ENCODE results near the gene PTPRF.
A peak's percentile ranks its signal among the peaks of the same experiment; 100 is the strongest.
"Not testable (repeated sequence)": the region's sequence is repeated elsewhere in the genome, so short reads cannot be mapped to it uniquely, and the experiment has no call there.

The PTPRF gene

DNA sequence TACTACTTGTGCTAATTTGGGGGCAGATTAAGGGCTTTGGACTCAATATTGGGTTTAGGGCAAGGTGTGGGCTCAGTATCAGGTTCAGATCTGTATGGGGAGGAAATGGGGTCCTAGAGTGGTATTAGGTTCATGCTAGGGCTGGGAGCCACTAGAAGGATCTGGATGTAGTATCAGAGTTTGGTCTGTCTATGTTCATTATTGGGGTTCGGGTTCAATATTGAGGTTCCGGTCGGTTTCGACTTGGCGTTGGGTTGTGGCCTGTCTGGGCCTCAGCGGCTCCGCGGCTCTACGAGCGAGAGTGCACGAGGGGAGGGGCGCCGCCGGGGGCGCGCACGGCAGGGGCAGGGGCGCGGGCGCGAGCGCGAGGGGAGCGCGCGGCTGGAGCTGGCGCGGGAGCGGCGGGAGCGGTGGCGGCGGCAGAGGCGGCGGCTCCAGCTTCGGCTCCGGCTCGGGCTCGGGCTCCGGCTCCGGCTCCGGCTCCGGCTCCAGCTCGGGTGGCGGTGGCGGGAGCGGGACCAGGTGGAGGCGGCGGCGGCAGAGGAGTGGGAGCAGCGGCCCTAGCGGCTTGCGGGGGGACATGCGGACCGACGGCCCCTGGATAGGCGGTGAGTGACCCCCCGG, at the start of gene PTPRF:
Gene PTPRF, plus strand, starts transcription at position 401 of the 624 bp plus-strand sequence. CDS start 14,193 bp downstream, outside the sequence.
- peak; percentile 25 for DNase-seq

- no peak for DNase-seq
Measured at GRCh38 chr1:43481491-43481890, 49.2 kb upstream of the PTPRF start.

GRCh38 chr1:43482215-43482614, 48.5 kb upstream of the PTPRF start:
- no peak for DNase-seq

DNA sequence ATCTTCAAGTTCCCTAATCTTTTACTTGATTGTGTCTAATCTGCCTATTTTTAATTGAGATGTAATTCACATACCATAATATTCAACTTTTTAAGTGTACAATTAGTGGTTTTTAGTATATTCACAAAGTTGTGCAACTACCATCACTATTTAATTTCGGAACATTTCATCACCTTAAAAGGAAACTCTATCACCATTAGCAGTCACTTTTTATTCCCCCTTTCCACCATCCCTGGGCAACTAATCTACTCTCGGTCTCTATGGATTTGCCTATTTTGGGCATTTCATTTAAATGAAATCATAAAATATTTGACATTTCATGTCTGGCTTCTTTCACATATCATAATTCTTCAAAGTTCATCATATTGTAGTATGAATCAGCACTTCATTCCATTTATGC, 46.3 kb upstream of the PTPRF start:
- DNase-seq: no peak

DNA sequence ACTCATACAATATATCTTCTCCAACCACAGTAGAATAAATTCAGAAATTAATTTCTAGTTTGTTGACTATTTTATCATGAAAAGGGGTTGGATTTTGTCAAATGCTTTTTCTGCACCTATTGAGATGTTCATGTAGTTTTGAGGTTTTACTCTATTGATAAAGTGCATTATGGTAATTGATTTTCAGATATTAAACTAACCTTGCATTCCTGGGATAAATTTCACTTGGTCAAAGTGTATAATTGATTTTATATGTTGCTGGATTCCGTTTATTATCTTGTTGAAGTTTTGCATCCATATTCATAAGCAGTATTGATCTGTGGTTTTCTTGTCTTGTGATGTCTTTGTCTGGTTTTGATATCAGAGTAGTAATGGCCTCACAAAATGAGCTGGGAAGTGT, 42.5 kb upstream of the PTPRF start:
- no peak for DNase-seq

DNA sequence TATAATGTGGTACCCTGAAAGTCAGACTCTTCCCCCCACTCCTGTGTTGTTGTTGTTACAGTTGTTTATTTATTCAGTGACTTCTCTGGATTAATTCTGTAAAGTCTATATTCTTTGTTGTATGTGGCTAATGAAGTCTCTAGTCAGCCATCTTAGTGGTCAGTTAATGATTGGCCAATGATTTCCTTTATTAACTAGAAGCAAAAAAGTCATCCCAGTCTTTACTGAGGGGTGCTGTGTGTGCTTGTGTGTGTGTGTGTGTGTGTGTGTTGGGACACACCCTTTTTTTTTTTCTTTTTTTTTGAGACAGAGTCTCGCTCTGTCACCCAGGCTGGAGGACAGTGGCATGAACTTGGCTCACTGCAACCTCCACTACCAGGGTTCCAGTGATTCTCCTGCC, 39.6 kb upstream of the PTPRF start:
- no peak for DNase-seq

DNA sequence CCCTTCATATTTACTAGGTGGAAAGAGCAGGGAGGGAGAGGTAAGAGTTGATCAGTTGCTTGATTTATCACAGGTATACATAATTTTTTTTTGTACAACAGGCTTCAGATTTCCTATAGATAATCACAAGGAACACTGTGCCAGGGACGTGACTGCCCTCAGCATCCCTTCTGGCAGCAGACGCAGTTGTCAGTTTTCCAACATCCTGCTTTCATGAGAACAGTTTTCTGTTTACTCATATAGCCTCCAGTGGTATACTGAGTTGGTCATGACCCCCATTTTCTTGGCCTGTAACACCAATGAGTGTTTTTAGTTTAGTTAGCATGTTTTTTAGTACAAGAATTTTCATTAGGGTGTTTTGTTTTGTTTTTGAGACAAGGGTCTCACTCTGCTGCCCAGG, 37.9 kb upstream of the PTPRF start:
- DNase-seq: peak; percentile 47

DNA sequence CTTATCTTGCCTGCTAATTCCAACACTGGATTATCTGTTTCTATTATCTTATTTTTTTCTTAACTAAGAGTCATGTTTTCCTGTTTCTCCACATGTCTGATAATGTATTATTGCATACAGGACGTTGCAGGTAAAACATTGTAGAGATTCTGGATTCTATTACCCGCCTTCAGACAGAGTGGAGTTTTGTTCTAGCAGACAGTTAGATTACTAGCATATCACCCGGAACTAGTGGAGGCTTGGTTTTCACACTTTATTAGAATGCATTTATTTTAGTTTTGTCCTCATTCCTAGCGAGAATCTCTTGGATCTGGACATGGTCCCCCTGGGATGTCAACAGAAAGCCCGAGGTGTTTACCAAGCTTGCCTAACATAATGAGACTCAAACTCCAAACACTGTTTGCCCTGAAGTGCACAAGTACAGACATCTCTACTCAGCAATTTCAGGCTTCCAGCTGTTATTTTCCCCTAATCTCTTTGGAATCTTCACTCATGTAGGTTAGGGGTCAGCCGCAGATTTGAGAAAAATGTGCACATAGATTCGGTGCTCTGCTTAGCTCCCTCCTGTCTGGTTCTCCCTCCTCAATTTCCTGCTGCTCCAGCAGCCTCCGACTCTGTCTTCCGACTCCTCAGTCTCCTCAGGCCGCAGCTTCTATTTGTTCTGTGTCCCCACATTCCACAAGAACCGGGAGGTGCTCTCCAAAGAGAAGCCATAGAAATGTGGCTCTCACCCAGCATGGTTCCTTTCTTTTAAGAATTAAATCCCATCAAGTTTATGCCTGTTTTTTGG, 36.8 kb upstream of the PTPRF start:
- DNase-seq: no peak

DNA sequence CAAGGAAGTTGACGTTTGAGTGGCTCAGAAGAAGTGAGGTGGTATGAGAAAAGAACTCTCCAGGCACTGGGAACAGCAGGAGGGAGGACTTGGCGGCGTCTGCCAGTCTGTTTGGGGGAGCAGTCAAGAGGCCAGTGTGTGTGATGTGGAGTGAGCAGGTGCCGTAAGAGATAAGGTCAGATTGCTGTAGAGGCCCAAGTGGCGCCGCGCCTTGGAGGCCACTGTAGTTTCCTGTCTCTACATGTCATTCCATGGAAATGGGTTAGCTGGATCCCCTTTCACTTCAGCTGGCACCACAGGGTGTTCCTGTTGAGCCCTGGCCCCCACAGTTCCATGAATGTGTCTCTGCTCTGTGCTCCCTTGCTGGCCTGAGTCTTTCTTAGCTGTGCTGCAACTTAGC, 35.5 kb upstream of the PTPRF start:
- no peak for DNase-seq

- no peak for DNase-seq
Measured at GRCh38 chr1:43499898-43500297, 30.8 kb upstream of the PTPRF start.

DNA sequence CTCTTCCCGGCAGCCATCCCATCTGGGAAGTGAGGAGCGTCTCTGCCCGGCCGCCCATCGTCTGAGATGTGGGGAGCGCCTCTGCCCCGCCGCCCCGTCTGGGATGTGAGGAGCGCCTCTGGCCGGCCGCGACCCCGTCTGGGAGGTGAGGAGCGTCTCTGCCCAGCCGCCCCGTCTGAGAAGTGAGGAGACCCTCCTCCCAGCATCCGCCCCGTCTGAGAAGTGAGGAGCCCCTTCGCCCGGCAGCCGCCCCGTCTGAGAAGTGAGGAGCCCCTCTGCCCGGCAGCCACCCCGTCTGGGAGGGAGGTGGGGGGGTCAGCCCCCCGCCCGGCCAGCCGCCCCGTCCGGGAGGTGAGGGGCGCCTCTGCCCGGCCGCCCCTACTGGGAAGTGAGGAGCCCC, 28.9 kb upstream of the PTPRF start:
- not testable (repeated sequence) for DNase-seq

DNA sequence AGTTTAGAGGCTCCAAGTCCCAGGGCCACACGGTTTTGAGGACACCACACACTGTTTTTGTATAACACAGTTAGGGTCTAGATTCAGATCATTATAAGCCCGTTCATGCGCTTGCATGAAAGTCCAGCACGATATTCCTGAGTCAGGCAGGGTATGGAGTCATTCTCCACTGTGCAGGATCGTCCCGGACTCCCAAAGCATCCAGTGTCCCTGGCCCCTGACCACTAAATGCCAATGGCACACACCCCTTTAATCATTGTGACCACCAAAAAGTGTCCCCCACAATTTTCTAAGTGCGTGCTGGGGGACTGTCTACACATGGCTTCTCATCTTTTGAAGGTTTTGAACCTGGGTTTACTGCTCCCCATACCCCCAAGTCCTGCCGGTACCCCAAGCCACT, 27.1 kb upstream of the PTPRF start:
- no peak for DNase-seq

GRCh38 chr1:43505077-43505780, 25.5 kb upstream of the PTPRF start:
- no peak for DNase-seq

DNA sequence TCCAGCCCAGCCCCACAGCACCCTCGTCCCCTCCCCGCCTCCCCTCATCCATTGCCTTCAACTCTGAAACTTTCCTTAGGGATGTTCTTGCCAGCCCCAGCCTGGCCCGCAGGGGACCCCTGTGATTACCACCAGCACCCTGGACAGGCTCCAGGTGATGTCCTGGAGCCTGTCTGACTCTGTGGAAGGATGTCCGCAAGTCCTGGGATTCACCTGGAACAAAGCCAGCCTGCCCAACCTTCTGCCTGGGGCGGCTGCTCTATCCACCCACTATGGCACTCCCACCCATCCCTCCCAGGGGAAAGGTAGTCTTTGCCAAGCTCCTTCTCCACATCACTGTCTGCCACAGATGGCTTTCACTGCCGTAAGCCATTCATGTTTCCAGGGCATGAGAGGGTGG, 24.4 kb upstream of the PTPRF start:
- no peak for DNase-seq

DNA sequence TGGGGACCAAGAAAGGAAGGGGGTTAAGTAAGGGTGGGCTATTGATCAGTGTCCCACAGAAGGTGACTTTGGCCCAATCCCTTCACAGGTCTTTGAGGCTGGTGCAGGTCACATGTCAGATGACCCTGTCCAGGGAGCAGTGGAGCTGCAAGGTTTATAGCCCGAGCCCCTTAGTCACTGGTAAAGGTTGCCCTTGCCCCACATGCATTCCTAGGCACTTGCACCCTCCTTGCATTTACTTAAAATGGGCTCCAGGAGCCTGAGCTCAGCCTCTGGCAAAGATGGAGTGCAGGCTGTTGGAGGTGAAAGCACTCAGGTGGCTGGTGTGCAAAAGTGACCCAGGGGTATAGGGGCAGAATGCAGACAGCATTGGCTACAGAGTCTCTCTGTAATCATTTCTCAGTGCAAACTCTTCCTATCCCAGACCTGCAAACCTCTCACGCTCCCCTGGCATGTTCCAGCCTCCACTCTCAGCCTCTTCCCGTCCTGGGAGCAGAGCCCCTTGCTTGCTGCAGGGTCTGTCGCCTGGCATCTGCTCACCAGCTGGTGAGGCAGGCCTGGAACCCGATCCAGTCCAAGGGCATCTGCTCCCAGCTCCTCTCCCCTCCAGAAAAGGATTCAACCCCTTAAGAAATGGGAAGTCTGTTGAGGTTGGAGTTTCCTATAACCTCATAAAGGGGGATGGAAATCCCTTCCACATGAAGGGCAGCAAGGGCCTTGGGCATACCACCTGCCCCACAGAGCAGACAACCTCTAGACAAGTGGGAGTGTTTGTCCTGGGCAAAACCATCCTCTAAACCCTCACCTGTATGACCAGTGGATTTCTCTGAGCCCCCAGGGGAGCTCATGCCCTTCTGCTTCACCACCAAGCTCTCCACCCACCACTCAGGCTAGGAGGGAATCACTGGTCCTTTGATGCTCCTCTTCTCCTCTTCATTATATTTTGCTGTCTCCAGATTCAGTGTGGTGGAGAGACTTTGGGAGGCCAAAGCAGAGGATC, 23.1 kb upstream of the PTPRF start:
- no peak for DNase-seq

GRCh38 chr1:43509007-43509739, 21.5 kb upstream of the PTPRF start:
- no peak for DNase-seq

DNA sequence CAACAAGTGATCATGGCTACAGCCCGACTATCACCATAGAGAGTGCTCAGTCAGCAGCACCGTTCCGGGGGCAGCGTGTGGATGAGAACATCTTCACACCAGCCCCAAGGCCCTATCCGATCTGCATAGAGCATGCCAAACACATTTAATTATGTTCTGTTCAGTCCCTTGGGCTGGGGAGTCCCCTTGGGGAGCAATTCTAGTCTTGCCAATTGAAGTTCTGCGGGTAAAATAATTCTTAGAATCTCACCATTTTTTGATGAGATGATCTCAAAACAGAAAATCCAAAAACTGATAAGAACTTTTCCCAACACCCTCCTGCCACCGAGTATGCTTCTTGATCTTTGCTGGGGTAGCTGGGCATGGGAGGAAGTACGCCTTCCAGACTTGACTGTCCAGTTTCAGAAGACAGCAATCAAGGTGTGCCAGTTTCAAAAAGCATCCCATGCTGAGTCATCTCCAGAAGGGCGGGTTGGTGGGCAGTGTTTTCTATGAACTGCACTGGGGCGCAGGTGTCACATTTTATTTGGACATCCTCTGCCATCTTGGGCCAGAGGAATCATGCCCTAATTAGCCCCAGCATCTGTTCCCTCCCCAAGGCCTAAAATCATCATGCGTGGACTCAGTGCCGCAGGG, 20.8 kb upstream of the PTPRF start:
- DNase-seq: no peak

DNA sequence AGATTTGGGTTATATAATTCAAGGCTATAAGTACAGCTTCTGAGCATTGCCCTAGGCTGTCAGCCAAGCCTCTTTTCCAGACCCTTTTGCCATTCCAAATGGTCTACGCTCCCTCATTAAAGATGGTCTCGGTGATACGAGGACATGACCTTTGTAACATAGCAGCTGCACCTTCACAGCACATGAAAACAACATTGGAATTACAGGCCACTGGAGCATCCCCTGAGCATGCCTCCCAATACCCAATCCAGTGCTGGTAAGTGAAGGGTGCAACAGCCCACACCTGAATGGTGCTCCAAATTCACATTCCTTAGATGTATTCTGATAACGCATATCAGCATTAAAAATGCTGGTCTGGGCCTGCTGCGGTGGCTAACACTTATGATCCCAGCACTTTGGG, 20.1 kb upstream of the PTPRF start:
- no peak for DNase-seq

GRCh38 chr1:43511394-43511793, 19.3 kb upstream of the PTPRF start:
- DNase-seq: no peak

DNA sequence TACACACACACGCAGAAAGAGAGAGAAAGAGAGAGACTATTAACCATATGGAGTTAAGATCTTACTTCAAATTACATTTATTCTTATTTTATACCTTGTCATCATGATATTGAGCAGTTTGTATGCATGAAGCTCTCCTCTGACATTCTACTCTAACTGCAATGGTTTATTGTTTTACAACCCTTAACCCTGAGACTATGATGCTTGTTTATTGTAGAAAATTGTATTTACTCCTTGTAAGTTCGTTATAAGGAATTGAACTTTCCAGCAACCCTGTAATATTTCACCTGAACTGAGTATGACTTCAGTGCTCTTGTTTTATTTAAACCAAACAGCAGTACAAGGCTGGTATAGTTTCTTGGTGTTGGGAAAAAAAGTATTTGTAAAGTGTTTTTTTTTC, 18.6 kb upstream of the PTPRF start:
- no peak for DNase-seq

DNA sequence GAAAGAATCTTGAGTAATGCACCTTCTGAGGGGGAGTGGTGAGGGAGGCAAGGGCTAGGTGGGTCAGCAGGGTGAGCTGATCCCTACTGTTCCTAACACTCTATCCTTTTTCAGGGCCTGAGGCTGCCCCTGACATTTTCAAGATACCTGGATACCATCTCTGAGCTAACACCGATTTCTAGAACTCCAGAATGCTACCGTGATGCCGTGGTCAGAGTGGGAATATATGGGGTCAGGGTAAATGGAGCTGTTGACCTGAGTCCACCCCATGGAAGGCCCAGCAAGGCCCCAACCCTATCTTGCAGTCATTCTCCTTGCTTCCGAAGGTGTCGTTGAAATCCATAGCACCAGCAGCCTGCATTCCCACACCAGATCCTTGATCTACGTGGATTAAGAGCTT, 18.0 kb upstream of the PTPRF start:
- no peak for DNase-seq
